HG02981 (cell line): ENCODE data around the gene SH3TC2.

Source experiments
- ATAC-seq: cut with Tn5 transposase; IDR thresholded peaks from one replicate; pipeline ENCODE4 v1.9.1; 2021; ENCODE audit warnings: mild to moderate bottlenecking, moderate library complexity; ENCODE audit not compliant: unreplicated experiment

SH3TC2 gene

GRCh38 chr5:148974642-148975327 lies 88.1 kb downstream of the SH3TC2 start:
- no peak for ATAC-seq

- ATAC-seq = no peak
Observed at GRCh38 chr5:148973455-148973854, 89.4 kb downstream of the SH3TC2 start.

- no peak for ATAC-seq
Observed at GRCh38 chr5:148972974-148973374, 89.9 kb downstream of the SH3TC2 start.

GRCh38 chr5:148972396-148972795 lies 90.5 kb downstream of the SH3TC2 start:
- no peak for ATAC-seq

GRCh38 chr5:148970876-148971275 lies 92.0 kb downstream of the SH3TC2 start:
- no peak for ATAC-seq

GRCh38 chr5:148970228-148970627 lies 92.6 kb downstream of the SH3TC2 start:
- ATAC-seq = no peak

GRCh38 chr5:148969291-148969690 lies 93.6 kb downstream of the SH3TC2 start:
- no peak for ATAC-seq

GRCh38 chr5:148968311-148968710 lies 94.6 kb downstream of the SH3TC2 start:
- ATAC-seq = no peak

GRCh38 chr5:148967783-148968182 lies 95.1 kb downstream of the SH3TC2 start:
- ATAC-seq = no peak

- ATAC-seq = no peak
Observed at GRCh38 chr5:148966938-148967337, 95.9 kb downstream of the SH3TC2 start.

- ATAC-seq = no peak
Observed at GRCh38 chr5:148966348-148966747, 96.5 kb downstream of the SH3TC2 start.

GRCh38 chr5:148965511-148966265 lies 97.2 kb downstream of the SH3TC2 start:
- ATAC-seq = no peak

GRCh38 chr5:148963664-148964063 lies 99.2 kb downstream of the SH3TC2 start:
- ATAC-seq = peak; percentile 64

GRCh38 chr5:148962761-148963324 lies 100.0 kb downstream of the SH3TC2 start:
- ATAC-seq = no peak

GRCh38 chr5:148962200-148962550 lies 100.7 kb downstream of the SH3TC2 start:
- ATAC-seq = no peak

- ATAC-seq = no peak
Observed at GRCh38 chr5:148961261-148962199, 101.3 kb downstream of the SH3TC2 start.

GRCh38 chr5:148960070-148960769 lies 102.6 kb downstream of the SH3TC2 start:
- ATAC-seq = no peak

- peak; percentile 66 for ATAC-seq
Observed at GRCh38 chr5:148957591-148958202, 105.2 kb downstream of the SH3TC2 start.

- no peak for ATAC-seq
Observed at GRCh38 chr5:148956477-148957385, 106.1 kb downstream of the SH3TC2 start.
